Gastrocnemius medialis (tissue), 4 donors: ENCODE measurements around the gene AKAP13. TPM values are rescaled to one million over a fixed set of nuclear protein-coding genes. Genes with fewer than 3 reads are reported as not detected.

Experiments used
- ATAC-seq, 2 donors: fragments of 150-250 bp; one replicate each; pipeline ENCODE4 v1.9.1; 2016
- DNase-seq, 2 donors: peaks; one replicate each; pipeline ENCODE4 v3.0.0-alpha.2; 2019
- H3K27ac ChIP-seq, 4 donors: fragments of 200-600 bp; sonication (generic); 1 replicate in 1 of 4; 2 replicates in 3 of 4; pipeline ENCODE4 v1.5.1; 2016 to 2018; ENCODE audit warnings: mild to moderate bottlenecking in 2 of 4, moderate library complexity in 1 of 4
- H3K27me3 ChIP-seq, 3 donors: fragments of 200-600 bp; sonication (generic) in 2 of 3; 1 replicate in 1 of 3; 2 replicates in 2 of 3; pipeline versions ENCODE4 v1.5.1 to v1.6.0; 2016 to 2019; ENCODE audit warnings: mild to moderate bottlenecking in 1 of 3, moderate library complexity in 1 of 3
- H3K36me3 ChIP-seq, 2 donors: fragments of 200-600 bp; sonication (generic) in 1 of 2; one replicate each; pipeline ENCODE4 v1.5.1; 2017 to 2018
- H3K4me1 ChIP-seq, 2 donors: fragments of 200-600 bp; sonication (generic) in 1 of 2; one replicate each; pipeline ENCODE4 v1.5.1; 2016 to 2017; ENCODE audit warnings: mild to moderate bottlenecking in 2 of 2
- H3K4me3 ChIP-seq, 4 donors: fragments of 200-600 bp; sonication (generic) in 3 of 4; 1 replicate in 1 of 4; 2 replicates in 3 of 4; pipeline ENCODE4 v1.5.1; 2016 to 2019; ENCODE audit warnings: mild to moderate bottlenecking in 2 of 4
- H3K9me3 ChIP-seq, 3 donors: fragments of 200-600 bp; sonication (generic) in 2 of 3; 1 replicate in 1 of 3; 2 replicates in 2 of 3; pipeline ENCODE4 v1.5.1; 2016 to 2019
- POLR2A ChIP-seq, 2 donors: fragments of 450-650 bp; IDR thresholded peaks; one replicate each; pipeline ENCODE4 v1.6.1; 2017; ENCODE audit warnings: antibody characterized with exemption in 2 of 2, mild to moderate bottlenecking in 2 of 2, moderate library complexity in 2 of 2
- in situ Hi-C, 4 donors: fragments of 200-750 bp; cut with MboI; loops; one replicate each; pipeline versions ENCODE4 v1.15.0 to v1.8.0; 2017; ENCODE audit warnings: low sequenced_read_pairs in 4 of 4
- intact Hi-C: fragments of 100-400 bp; cut with DNase I; formaldehyde crosslinking; loops from one replicate; pipeline ENCODE4 v1.15.1; 2023; ENCODE audit warnings: low total_unique reads
- total RNA-seq, 4 donors: library from RNA; depleted of rRNA; stranded (reverse); fragments of >200 nt; gene quantifications; one replicate each; pipeline versions ENCODE4 v1.1.0 to v1.2.3, GENCODE V29; 2016
- TF ChIP-seq, protein P1 (sequence below), 5 experiments: fragments of 450-650 bp in 3 of 5; fragments of 200-600 bp in 2 of 5; sonication (generic) in 2 of 5; IDR thresholded peaks in 4 of 5; conservative IDR thresholded peaks in 1 of 5; 1 replicate in 4 of 5; 2 replicates in 1 of 5; pipeline ENCODE4 v1.5.1; 2016 to 2019; ENCODE audit warnings: antibody characterized with exemption in 5 of 5, mild to moderate bottlenecking in 3 of 5, moderate library complexity in 3 of 5

Gene AKAP13
- total RNA-seq, 4 donors from 2014 or later, result 127 to 481 (median 172) TPM

DNA sequence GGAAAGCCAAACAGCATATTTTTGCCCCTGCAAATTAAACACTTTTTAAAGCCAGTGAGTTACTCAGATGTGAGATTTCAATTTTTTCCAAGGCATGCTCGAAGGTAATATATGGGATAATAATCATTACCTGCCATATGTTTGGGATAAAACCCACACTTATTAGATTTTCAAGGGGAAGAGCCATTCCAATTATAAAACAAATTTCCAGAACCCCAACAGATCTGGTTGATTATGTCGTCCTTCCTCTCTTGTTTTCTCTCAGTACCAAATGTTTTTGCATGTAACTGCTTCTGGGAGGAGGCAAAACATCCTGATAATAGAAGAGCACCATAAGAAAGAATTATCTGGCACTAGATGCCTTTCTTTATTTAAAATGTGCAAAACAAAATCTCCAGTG is 115.1 kb downstream of the AKAP13 start:
- ATAC-seq (no peak), DNase-seq (no peak)
- intact Hi-C loops, result no loop called here
- no peak overlapping the region for H3K4me3 ChIP-seq
- H3K36me3 ChIP-seq, result no peaks in the 10 kb centered on the region
- TF ChIP-seq, protein P1, sequence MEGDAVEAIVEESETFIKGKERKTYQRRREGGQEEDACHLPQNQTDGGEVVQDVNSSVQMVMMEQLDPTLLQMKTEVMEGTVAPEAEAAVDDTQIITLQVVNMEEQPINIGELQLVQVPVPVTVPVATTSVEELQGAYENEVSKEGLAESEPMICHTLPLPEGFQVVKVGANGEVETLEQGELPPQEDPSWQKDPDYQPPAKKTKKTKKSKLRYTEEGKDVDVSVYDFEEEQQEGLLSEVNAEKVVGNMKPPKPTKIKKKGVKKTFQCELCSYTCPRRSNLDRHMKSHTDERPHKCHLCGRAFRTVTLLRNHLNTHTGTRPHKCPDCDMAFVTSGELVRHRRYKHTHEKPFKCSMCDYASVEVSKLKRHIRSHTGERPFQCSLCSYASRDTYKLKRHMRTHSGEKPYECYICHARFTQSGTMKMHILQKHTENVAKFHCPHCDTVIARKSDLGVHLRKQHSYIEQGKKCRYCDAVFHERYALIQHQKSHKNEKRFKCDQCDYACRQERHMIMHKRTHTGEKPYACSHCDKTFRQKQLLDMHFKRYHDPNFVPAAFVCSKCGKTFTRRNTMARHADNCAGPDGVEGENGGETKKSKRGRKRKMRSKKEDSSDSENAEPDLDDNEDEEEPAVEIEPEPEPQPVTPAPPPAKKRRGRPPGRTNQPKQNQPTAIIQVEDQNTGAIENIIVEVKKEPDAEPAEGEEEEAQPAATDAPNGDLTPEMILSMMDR (IDR thresholded peaks at IDR 0.05 in 4 of 5, conservative IDR thresholded peaks at IDR 0.05 in 1 of 5), result no peak
- TF ChIP-seq POLR2A (IDR thresholded peaks at IDR 0.05), result no peak
- peaks cover 41 to 52% of the 10 kb centered on the region in 2 donors for H3K4me1 ChIP-seq
- in situ Hi-C loops, result loop anchor here in 3 of 4 donors (25.0 kb wide), 3 partner anchors 192 to 342 kb away; no protein-coding TSS in a partner anchor
- no peaks in the 10 kb centered on the region for H3K9me3 ChIP-seq
- H3K27me3 ChIP-seq, result no peaks in the 10 kb centered on the region
- H3K27ac ChIP-seq, result no peak overlapping the region

DNA sequence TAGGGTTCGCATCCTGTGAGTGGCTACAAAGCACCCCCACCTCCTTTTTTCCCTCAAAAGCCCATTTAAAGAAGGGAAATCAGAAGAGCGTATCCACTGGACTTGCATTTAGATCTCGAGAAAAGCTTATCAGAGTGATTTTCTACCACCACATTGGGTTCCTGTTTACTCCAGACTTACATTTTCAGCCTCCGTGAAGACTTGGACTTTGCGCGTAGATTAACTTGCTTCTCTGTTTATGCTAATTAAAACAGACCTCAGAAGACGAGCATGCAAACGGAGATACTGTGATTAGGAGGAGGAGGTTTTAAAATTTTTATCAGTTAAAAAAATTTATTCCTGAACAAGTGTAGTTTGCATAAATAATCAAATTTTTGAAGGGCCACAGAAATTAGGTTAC is 115.7 kb downstream of the AKAP13 start:
- ATAC-seq, result no peak
- in situ Hi-C loops (loop anchor here in 3 of 4 donors (25.0 kb wide), 3 partner anchors 191 to 341 kb away; no protein-coding TSS in a partner anchor), intact Hi-C loops (no loop called here)
- Histone ChIP-seq H3K4me1 (peaks cover 47 to 55% of the 10 kb centered on the region in 2 donors), H3K27me3 (no peaks in the 10 kb centered on the region), H3K36me3 (no peaks in the 10 kb centered on the region), H3K9me3 (no peaks in the 10 kb centered on the region), H3K4me3 (no peak overlapping the region), H3K27ac (no peak overlapping the region)
- no peak for DNase-seq
- no peak for TF ChIP-seq POLR2A (IDR thresholded peaks at IDR 0.05)
- TF ChIP-seq, protein P1 (IDR thresholded peaks at IDR 0.05 in 4 of 5, conservative IDR thresholded peaks at IDR 0.05 in 1 of 5), result no peak

DNA sequence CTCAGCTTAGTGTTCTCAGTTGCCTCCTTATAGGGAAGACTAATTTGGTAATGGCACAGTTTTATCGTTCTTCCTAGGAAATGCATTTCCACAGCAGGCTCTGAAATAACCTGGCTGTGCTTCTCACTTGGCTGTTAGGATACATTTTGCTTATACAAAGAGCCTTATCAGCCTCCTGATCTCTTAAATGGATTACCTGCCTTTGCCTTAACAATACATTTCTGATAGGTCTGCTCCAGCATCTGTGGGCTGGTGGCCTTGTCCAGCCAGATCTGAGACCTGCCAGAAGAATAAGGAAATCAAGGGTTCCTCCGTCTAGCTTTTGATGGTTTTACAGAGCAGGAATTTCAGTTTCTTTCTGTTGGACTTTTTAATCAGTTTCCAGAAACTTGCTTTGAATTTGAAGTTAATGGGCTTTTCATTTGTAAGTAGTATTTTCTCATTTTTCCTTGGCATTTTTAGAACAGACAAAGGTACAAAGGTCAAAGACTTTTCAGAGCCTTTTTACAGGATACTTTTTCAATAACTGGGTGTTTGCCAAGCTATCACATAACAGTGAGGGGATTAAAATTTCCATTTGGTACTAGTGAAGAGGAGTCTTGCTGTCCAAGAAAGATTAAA is 116.3 kb downstream of the AKAP13 start:
- H3K9me3 ChIP-seq, result no peaks in the 10 kb centered on the region
- no peak for TF ChIP-seq POLR2A (IDR thresholded peaks at IDR 0.05)
- TF ChIP-seq, protein P1 (IDR thresholded peaks at IDR 0.05 in 4 of 5, conservative IDR thresholded peaks at IDR 0.05 in 1 of 5), result no peak
- H3K27me3 ChIP-seq, result no peaks in the 10 kb centered on the region
- ATAC-seq (no peak), DNase-seq (no peak)
- intact Hi-C loops (no loop called here), in situ Hi-C loops (loop anchor here in 3 of 4 donors (25.0 kb wide), 3 partner anchors 191 to 341 kb away; no protein-coding TSS in a partner anchor)
- H3K4me1 ChIP-seq, result peaks cover 48 to 60% of the 10 kb centered on the region in 2 donors
- no peak overlapping the region for H3K27ac ChIP-seq
- H3K36me3 ChIP-seq, result no peaks in the 10 kb centered on the region
- no peak overlapping the region for H3K4me3 ChIP-seq

DNA sequence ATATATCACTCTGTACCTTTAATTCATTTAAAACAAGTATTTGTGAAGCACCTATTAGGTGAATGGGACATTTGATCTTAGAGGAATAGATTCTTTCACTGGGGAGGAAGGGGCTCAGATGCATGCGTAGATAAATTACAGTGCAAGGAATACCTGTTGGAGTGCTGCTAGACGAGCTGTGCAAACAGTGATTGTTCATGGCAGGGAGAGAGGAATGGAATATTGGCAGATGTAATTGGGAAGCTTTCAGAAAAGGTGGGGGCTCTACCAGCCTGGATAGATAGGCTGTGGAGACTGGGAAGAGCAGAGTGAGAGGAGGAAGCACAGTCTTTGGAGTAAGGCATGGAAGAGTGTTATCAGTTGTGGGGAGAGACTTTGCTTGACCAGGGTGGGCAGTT is 116.8 kb downstream of the AKAP13 start:
- TF ChIP-seq, protein P1 (IDR thresholded peaks at IDR 0.05 in 4 of 5, conservative IDR thresholded peaks at IDR 0.05 in 1 of 5), result no peak
- TF ChIP-seq POLR2A (IDR thresholded peaks at IDR 0.05), result no peak
- H3K4me3 ChIP-seq, result no peak overlapping the region
- intact Hi-C loops, result no loop called here
- no peaks in the 10 kb centered on the region for H3K36me3 ChIP-seq
- no peaks in the 10 kb centered on the region for H3K9me3 ChIP-seq
- DNase-seq, result no peak
- in situ Hi-C loops, result loop anchor here in 3 of 4 donors (25.0 kb wide), 3 partner anchors 190 to 340 kb away; no protein-coding TSS in a partner anchor
- no peak for ATAC-seq
- H3K4me1 ChIP-seq, result peaks cover 48 to 61% of the 10 kb centered on the region in 2 donors
- H3K27me3 ChIP-seq, result no peaks in the 10 kb centered on the region
- no peak overlapping the region for H3K27ac ChIP-seq
